Measurements from ENCODE around the gene LEPR. TPM values are rescaled to one million over a fixed set of nuclear protein-coding genes. Genes with fewer than 3 reads are reported as not detected.

LEPR gene
- total and polyA plus RNA-seq, 10 donors, result 0.90 to 9.3 (median 5.4) TPM

GRCh38 chr1:65387821-65388220, 32.6 kb upstream of the LEPR start:
- peaks cover 0 to 35% (median 0%) of the 10 kb centered on the region in 6 donors for H3K36me3 ChIP-seq
- H3K9me3 ChIP-seq, result no peaks in the 10 kb centered on the region
- no peak overlapping the region for H3K27ac ChIP-seq
- H3K4me1 ChIP-seq, result no peaks in the 10 kb centered on the region
- WGBS, 5 donors, result 88 to 97% (median 92%) methylated on average over 2 of the region's 2 CpGs
- H3K4me3 ChIP-seq, result no peak overlapping the region
- no peak for DNase-seq
- no peaks in the 10 kb centered on the region for H3K27me3 ChIP-seq (replicated peaks in 1 of 7)
- intact Hi-C loops (cut with DNase I; ENCODE audit: low total_unique reads), result no loop called here
- TF ChIP-seq POLR2AphosphoS5 (IDR thresholded peaks at IDR 0.05) (no peak), POLR2A (IDR thresholded peaks at IDR 0.05) (no peak), CTCF (IDR thresholded peaks at IDR 0.05 in 8 of 11, conservative IDR thresholded peaks at IDR 0.05 in 3 of 11) (no peak)

DNA sequence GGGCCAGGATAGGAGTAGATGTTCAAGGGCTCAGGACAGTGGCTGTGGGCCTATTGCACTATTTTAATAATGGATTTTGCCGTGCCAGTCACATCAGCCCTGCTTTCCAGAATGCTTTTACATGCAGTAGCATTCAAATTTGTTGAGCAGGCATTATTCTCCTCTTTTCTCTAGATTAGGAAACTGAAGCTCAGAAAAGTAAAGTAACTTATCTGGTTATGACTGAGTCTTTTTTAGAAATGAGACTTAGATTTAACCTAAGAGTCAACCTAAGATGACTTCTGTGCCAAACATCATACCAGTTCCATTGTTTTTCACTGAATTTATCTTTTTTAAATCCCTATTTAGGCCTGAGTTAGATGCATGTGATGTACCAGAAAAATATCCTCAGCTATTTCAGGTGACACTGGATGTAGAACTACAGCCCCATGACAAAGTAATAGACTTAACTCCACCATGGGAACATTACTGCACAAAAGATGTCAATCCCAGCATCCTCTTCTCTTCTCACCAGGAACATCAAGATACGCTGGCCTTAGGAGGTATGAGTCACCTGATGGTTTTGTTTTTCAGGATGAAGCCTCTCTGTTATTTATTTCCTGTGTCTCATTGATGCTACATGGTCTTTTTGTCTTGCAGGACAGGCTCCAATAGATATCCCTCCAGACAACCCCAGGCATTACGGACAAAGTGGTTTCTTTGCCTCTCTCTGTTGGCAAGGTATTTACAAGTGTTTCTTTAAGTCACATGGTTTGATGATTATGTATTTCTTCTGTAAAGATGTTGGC, 31.4 kb upstream of the LEPR start:
- no peak for DNase-seq
- Histone ChIP-seq H3K9me3 (no peaks in the 10 kb centered on the region), H3K36me3 (peaks cover 0 to 37% (median 0%) of the 10 kb centered on the region in 6 donors), H3K27me3 (replicated peaks in 1 of 7) (no peaks in the 10 kb centered on the region), H3K4me3 (no peak overlapping the region), H3K4me1 (no peaks in the 10 kb centered on the region), H3K27ac (no peak overlapping the region)
- no peak for TF ChIP-seq POLR2A (IDR thresholded peaks at IDR 0.05)
- intact Hi-C loops (cut with DNase I; ENCODE audit: low total_unique reads), result no loop called here
- WGBS, 5 donors, result 82 to 93% (median 84%) methylated on average over 3 of the region's 3 CpGs

- no peak for TF ChIP-seq CTCF (IDR thresholded peaks at IDR 0.05 in 8 of 11, conservative IDR thresholded peaks at IDR 0.05 in 3 of 11)
- TF ChIP-seq POLR2AphosphoS5 (IDR thresholded peaks at IDR 0.05), result no peak
- TF ChIP-seq POLR2A (IDR thresholded peaks at IDR 0.05), result no peak
- peaks cover 0 to 43% (median 0%) of the 10 kb centered on the region in 6 donors for H3K36me3 ChIP-seq
- H3K4me1 ChIP-seq, result no peaks in the 10 kb centered on the region
- intact Hi-C loops (cut with DNase I; ENCODE audit: low total_unique reads), result no loop called here
- H3K27ac ChIP-seq, result no peak overlapping the region
- no peak overlapping the region for H3K4me3 ChIP-seq
- H3K27me3 ChIP-seq (replicated peaks in 1 of 7), result no peaks in the 10 kb centered on the region
- no peaks in the 10 kb centered on the region for H3K9me3 ChIP-seq
- no peak for DNase-seq
- 96 to 99% (median 98%) methylated on average over 6 to 7 of the region's 7 CpGs for whole genome bisulfite sequencing, 5 donors
Observed at GRCh38 chr1:65392497-65392896, 28.0 kb upstream of the LEPR start.

- Histone ChIP-seq H3K4me1 (no peaks in the 10 kb centered on the region), H3K4me3 (no peak overlapping the region), H3K9me3 (no peaks in the 10 kb centered on the region), H3K27ac (no peak overlapping the region), H3K27me3 (replicated peaks in 1 of 7) (no peaks in the 10 kb centered on the region), H3K36me3 (peaks cover 0 to 40% (median 0%) of the 10 kb centered on the region in 6 donors)
- 58 to 85% (median 78%) methylated on average over 2 of the region's 2 CpGs for whole genome bisulfite sequencing, 5 donors
- intact Hi-C loops (cut with DNase I; ENCODE audit: low total_unique reads), result no loop called here
- no peak for DNase-seq
- TF ChIP-seq POLR2A (IDR thresholded peaks at IDR 0.05) (no peak), POLR2AphosphoS5 (IDR thresholded peaks at IDR 0.05) (no peak), CTCF (IDR thresholded peaks at IDR 0.05 in 8 of 11, conservative IDR thresholded peaks at IDR 0.05 in 3 of 11) (no peak)
Observed at GRCh38 chr1:65393347-65393746, 27.1 kb upstream of the LEPR start.
